GM21360 (cell line): ENCODE results near the gene STK32B.

ENCODE experiments used
- ATAC-seq: cut with Tn5 transposase; IDR thresholded peaks from one replicate; pipeline ENCODE4 v1.9.1; 2021; ENCODE audit warnings: mild to moderate bottlenecking, moderate library complexity; ENCODE audit not compliant: unreplicated experiment

Gene STK32B

DNA sequence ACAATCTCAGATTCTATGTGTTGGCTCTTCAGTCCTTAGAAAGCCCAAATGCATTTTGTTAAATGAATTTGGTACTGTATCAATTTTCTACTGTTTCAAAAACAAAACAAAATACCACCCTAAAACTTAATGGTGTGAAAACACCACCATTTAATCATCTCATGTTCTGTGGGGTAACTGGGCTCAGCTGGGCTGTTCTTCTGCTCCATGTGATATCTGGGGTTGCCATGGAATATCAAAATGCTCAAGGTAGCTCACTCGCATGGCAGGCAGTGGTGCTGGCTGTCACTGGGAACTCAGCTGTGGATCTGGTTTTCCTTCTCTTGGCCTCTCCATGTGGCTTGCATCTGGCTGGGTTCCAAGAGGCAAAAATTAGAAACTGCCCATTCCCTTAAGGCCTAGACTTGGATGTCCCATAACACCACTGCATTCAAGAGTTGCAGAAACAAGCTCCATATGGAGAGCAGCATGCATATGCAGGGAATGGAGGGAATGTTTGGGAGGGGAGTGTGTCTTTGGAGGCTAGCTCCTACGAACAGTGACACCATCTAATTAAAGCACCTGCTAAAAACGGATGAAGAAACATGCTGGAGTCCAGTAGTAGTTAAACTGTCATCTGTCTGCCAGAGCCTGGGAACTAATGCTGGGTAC lies 279.2 kb downstream of the STK32B start:
- no peak for ATAC-seq

DNA sequence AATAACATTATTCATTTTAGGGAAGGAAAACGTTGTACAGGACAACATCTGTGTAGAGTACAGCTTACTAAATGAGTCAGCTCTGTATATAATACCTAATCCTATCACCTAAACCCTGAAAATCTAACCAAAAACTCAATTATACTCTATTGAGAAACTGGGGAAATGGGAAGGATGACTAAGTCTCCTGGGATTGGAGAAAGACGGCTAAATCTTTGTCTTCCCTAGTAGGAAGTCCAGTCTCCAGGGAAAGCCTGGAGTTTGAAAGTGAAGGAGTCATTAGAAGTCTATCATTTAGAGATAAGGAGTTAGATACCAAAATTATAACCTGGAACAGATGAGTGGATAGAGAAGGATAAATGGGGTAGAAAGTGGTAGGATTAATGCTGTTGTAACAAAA lies 286.5 kb downstream of the STK32B start:
- ATAC-seq = no peak

DNA sequence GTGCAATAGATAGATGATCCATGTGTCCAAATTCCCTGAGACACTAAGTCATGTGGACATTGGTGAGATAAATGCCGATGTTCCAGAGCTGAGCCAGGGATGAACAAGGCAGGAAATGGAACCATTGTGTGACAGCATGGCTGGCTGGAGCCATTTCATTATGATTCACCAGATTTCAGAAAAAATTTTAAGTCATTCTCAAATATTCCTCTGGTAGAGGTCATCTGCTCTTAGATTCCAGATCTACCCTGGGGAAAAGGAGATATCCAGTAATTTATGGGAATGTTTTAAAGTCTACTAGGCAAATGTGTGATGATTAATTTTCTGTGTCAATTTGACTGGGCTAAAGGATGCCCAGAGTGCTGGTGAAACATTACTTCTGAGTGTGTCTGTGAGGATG lies 287.3 kb downstream of the STK32B start:
- ATAC-seq = no peak

GRCh38 chr4:5340991-5341451 lies 289.7 kb downstream of the STK32B start:
- no peak for ATAC-seq

- ATAC-seq = no peak
Observed at GRCh38 chr4:5341526-5341925, 290.2 kb downstream of the STK32B start.

GRCh38 chr4:5355846-5356245 lies 304.6 kb downstream of the STK32B start:
- no peak for ATAC-seq

GRCh38 chr4:5357870-5358269 lies 306.6 kb downstream of the STK32B start:
- no peak for ATAC-seq

DNA sequence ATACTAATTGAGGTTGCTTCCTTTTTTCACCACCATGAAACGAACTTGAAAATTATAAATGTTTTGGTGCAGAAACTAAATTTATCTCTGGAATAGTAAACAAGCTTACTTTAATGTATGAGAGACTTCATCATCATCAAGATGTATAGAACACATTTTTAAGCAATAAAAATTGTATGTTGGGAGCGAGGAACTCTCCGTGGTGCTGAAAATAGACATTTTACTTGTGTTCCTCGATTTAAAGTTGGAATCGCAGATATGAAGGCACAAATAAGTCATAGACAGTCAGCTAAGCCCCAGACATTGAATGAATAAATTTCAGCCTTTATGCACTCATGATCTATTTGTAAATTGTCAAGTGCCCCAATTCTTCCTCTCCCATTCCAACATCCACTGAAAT lies 310.7 kb downstream of the STK32B start:
- no peak for ATAC-seq

DNA sequence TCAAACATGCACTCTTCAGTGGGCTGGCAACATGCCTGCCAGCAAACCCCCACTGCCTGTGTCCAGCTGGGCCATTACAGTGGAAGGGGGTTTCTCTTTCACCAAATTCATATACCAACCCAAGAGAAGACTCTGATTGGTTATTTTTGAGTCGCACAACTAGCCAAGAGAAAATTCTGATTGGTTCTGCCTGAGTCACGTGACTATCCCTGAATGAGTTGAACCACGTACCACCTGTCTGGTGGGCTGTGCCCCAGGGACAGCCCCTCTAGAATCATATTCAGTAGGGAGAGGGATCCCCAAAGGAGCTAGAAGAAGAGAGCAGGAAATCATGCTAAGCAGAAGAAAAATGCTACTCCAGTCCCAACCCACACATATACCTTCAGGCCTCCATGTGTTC lies 313.1 kb downstream of the STK32B start:
- no peak for ATAC-seq

GRCh38 chr4:5365071-5366008 lies 314.1 kb downstream of the STK32B start:
- no peak for ATAC-seq

GRCh38 chr4:5366009-5366386 lies 314.7 kb downstream of the STK32B start:
- ATAC-seq = no peak

DNA sequence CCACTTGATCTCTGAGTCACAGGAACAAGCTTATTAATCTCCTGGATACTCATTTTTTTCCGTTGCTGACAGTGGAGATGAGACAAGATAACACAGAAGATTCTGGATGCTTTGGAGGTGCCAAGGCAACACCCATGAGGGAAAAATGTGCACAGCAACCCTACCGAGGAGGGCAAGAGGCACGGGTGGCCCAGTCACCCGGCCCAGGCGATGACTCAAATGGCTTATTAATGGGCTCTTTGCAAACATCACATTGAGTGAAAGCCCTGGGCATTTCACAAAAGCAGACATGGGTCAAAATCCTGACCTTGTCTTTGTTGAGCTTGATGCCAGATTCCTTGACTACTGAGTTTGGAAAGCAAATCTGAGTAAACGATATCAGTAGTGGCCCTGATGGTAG lies 315.1 kb downstream of the STK32B start:
- no peak for ATAC-seq

GRCh38 chr4:5368426-5368825 lies 317.1 kb downstream of the STK32B start:
- ATAC-seq = no peak

DNA sequence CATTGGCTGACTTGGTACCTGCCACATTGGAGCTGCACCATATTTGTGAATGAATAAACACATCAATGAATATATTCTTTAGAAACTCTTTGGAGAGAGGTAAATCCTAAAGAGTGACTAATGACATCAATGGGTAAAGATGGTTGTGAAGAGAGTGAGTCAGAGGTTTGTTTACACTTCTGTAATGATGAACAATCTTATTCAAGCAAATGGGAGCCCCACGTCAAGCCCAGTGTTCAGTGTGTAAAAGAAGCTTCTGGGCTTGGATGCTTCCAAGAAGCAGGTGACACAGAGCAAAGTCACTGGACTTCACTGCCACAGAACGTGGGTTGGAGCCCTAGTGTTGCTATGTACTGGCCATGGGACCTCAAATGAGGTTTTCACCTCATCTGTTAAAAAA lies 319.0 kb downstream of the STK32B start:
- no peak for ATAC-seq

DNA sequence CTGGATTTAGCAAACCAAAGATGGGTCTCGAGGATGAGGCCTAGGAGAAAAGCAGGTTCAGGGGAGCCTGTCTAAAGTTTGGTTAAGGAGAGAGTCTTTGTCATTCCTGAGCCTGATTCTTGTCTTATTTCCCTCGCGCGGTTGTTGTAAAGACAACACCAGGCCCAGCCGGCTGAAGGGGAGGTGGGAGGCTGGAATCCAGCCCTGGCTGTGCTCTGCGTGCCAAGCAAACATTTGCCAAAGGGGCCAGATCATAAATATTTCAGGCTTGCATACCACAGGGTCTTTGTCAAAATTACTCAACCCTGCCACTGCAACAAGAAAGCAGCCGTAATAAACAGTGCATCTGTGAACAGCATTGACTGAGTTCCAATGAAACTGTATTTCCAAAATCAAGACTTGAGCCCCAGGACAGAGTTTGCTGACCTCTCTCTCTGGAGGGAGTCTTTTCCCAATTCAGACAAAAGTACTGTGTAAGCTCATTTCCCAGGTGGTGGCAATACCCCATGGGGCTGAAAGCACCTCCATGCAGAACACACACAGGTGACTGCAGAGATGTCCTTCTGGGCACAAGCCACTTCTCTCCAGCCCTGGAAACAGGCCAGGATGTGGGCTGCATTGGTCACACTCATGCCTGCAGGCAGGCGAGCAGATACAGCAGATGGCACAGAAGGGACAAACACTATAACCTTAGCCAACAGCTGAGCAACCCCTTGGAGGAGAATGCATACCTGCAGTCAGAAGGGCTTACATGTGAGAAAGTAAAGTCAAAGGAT lies 320.3 kb downstream of the STK32B start:
- ATAC-seq = no peak

GRCh38 chr4:5372198-5372597 lies 320.9 kb downstream of the STK32B start:
- ATAC-seq = no peak

- ATAC-seq = no peak
Observed at GRCh38 chr4:5373327-5373726, 322.0 kb downstream of the STK32B start.

DNA sequence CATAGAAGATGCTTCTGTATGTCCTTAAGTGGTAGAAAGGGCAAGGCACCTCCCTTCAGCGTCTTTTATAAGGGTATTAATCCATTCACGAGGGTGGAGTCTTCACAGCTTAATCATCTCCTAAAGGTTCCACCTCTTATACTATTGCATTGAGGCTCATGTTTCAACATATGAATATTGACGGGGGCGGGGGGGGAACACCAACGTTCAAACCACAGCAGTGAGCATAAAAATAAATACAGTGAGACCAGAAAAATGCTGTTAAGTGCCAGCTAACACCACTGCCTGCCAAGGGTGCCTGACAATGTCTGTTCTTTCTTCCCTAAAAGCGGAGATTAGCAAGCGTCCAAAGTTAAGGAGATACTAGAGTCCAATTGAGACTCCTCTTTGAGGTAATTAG lies 323.3 kb downstream of the STK32B start:
- ATAC-seq = no peak

GRCh38 chr4:5374994-5375393 lies 323.7 kb downstream of the STK32B start:
- no peak for ATAC-seq

GRCh38 chr4:5376015-5376414 lies 324.7 kb downstream of the STK32B start:
- no peak for ATAC-seq

- ATAC-seq = no peak
Observed at GRCh38 chr4:5378002-5378401, 326.7 kb downstream of the STK32B start.
